HG03354 (cell line): ENCODE results near the gene ATRNL1.
"Not testable (repeated sequence)": the region's sequence is repeated elsewhere in the genome, so short reads cannot be mapped to it uniquely, and the experiment has no call there.

Experiments used
- ATAC-seq: cut with Tn5 transposase; IDR thresholded peaks from one replicate; pipeline ENCODE4 v1.9.1; 2021; ENCODE audit warnings: mild to moderate bottlenecking; ENCODE audit not compliant: unreplicated experiment, poor library complexity, severe bottlenecking

ATRNL1 gene

GRCh38 chr10:115402699-115403098 lies 309.5 kb downstream of the ATRNL1 start:
- no peak for ATAC-seq

DNA sequence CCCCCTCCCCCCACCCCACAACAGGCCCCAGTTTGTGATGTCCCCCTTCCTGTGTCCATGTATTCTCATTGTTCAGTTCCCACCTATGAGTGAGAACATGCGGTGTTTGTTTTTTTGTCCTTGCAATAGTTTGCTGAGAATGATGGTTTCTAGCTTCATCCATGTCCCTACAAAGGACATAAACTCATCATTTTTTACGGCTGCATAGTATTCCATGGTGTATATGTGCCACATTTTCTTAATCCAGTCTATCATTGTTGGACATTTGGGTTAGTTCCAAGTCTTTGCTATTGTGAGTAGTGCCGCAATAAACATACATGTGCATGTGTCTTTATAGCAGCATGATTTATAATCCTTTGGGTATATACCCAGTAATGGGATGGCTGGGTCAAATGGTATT lies 312.7 kb downstream of the ATRNL1 start:
- ATAC-seq, result not testable (repeated sequence)

GRCh38 chr10:115409347-115409746 lies 316.2 kb downstream of the ATRNL1 start:
- ATAC-seq, result no peak

DNA sequence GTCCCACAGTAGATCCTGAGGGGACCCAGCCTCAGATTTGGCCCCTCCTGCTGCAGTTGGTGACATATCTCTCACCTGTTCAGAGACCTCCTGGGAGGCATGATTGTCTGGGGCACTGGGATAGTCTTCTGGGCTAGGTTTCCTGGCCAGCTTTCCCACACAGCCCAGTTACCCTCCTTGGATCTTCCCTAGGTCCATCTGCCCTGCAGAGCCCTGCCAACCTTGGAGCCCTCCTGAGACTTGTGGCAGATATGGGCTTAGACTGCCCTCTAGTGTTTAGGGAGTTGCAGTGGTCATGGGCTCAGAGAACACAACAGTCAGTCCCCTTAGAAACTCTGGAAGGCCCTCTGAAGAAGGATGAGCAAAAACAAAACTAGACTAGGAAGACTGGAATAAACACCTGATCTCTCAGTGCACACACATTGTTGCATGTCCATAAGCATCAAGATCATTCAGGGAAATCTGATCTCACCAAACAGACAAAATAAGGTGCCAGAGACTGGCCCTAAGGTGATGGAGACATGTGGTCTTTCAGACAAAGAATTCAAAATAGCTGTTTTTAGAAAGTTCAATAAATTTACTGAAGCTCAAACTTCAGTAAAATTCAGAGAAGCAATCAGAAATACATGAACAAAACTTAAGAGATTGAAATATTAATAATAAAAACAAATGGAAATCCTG lies 324.6 kb downstream of the ATRNL1 start:
- peak; percentile 91 for ATAC-seq

DNA sequence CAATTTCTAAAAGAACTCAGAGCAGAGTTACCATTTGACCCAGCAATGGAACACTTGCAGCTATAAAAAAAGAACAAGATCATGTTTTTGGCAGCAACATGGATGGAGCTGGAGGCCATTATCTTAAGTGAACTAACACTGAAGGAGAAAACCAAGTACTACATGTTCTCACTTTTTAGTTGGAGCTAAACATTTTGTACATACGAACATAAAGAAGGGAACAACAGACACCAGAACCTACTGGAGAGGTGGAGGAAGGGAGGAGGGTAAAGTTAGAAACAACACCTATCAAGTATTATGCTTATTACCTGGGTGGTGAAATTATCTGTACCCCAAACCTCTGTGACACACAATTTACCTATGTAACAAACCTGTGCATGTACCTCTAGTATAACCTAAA lies 329.5 kb downstream of the ATRNL1 start:
- no peak for ATAC-seq

DNA sequence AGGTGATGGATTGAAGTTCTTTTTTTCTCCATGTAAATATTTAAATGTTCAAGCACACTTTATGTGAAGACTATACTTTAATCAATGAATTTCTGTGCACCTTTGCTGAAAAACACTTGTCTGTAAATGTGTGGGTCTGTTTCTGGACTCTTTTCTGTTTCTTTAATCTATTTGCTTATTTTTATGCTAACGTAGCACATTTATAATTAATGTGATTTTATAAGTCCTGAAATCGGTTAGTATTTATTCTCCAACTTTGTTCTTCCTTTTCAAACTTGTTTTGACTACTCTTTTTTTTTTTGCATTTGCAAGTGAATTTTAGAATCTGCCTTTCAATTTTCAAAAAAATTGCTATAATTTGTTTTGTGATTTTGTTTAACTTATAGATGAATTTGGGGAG lies 334.4 kb downstream of the ATRNL1 start:
- ATAC-seq, result no peak

DNA sequence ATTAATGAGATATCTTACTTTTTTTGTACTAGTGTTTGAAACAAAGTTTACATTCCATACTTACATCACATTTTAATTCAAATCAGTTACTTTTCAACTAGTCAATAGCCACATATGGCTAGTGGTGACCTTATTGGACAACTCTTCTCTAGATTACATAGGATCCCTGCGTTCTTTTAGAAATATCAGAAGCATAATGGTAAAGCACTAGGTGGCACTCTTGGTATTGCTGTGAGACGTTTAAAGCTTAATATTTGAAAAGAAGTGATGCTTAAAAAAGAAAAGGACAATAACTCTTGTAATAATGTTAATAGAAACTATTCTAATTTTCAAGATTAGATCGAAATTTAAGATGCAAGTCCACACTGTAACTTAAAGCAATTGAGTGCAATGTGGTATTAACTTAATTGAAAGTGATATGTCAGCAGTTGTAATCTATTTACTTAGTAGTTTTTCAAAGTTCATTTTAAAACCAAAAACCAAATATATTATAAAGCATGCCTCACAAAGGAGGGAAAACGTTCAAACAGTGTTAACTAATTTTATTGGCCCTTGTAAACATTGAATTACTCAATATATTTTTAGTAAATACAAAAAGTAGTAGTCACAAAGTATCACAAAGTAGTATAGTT lies 339.1 kb downstream of the ATRNL1 start:
- no peak for ATAC-seq

- ATAC-seq, result no peak
Measured at GRCh38 chr10:115436999-115437398, 343.8 kb downstream of the ATRNL1 start.

GRCh38 chr10:115441907-115442545 lies 348.9 kb downstream of the ATRNL1 start:
- no peak for ATAC-seq

DNA sequence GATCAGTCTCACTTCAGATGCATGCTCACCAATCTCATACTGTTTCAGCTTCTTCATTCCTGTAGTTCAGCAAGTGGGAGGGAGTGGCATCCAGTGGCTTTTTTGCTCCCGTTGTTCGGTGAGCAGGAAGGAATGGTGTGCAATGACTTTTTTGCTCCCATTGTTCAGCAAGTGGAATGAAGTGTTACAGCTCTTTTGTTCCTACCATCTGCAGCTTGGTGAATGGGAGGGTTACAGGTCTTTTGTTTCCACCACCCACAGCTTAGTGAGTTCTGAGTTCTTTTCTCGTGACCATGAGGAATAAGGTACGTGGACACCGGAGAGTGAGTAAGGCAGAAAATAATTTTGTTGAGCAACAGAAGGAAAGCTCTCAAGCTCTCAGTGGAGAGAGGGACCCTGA lies 363.6 kb downstream of the ATRNL1 start:
- ATAC-seq, result no peak

DNA sequence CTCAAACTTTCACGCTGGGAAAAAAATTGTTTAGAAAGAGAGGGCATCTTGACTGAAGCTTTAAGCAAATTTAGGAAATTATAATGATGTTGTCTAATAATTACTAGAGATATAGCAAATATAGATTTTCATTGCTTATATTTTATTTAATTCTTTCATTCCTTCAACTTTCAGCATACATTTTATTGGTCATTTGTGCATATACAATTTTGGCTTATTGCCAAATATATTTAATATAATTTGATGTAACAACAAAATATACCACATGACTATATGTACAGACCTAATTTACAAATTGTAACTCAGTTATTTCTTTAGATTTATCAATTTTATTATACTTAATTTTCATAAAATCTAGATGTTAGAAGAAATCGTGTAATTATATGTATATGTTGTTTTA lies 390.1 kb downstream of the ATRNL1 start:
- no peak for ATAC-seq

DNA sequence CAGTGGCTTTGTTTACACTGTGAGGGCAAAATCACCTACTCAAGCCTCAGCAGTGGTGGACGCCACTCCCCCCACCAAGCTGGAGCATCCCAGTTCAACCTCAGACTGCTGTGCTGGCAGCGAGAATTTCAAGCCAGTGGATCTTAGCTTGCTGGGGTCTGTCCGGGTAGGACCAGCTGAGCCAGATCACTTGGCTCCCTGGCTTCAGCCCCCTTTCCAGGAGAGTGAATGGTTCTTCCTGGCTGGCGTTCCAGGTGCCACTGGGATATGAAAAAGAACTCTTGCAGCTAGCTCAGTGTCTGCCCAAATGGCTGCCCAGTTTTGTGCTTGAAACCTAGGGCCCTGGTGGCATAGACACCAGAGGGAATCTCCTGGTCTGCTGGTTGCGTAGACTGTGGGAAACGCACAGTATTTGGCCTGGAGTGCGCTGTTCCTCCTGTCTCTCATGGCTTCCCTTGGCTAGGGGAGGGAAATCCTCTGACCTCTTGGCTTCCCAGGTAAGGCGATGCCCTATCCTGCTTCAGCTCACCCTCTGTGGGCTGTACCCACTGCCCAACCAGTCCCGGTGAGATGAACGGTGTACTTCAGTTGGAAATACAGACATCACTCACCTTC lies 398.5 kb downstream of the ATRNL1 start:
- ATAC-seq, result no peak

- ATAC-seq, result no peak
Measured at GRCh38 chr10:115503546-115503945, 410.4 kb downstream of the ATRNL1 start.

DNA sequence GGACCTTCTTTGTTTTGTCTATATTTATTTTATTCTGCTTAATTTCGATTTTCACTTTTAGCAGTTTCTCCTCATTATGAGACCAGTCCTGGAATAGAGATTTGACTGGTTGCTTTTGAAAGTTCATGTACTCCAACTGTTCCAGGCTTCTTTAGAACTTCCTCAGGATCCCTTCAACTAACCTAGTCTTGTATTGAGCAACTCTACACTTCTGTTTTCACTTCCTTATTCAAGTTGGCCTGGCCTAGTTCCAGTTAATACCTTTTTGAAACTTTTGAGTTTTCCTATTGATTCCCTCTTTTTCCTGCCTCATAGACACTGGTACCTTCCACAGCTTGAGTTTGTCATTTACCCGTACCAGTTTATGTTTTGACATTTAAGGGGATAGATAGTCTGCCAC lies 421.7 kb downstream of the ATRNL1 start:
- ATAC-seq, result no peak

DNA sequence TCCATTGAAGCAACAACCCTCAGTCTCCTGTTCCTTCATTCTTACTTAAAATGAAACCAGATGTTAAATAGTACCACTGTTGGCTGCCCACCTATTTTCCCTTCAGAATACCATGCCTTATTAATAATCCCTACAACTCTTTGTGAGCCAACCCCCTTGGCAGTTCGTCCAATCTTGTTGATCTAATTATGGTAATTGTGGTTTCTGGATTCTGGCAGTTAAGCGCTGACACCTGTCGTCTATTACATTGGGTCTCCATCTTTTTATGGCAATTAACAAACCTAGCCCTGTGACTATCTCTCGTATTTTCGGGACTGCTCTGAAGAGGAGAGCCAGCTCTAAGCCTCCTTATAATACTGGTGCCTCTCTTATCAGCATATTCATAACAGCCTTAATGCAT lies 432.0 kb downstream of the ATRNL1 start:
- no peak for ATAC-seq

GRCh38 chr10:115527682-115528081 lies 434.5 kb downstream of the ATRNL1 start:
- not testable (repeated sequence) for ATAC-seq

GRCh38 chr10:115536401-115536800 lies 443.2 kb downstream of the ATRNL1 start:
- ATAC-seq, result not testable (repeated sequence)

GRCh38 chr10:115539142-115539762 lies 446.1 kb downstream of the ATRNL1 start:
- no peak for ATAC-seq

- ATAC-seq, result no peak
Measured at GRCh38 chr10:115555887-115556402, 462.8 kb downstream of the ATRNL1 start.

DNA sequence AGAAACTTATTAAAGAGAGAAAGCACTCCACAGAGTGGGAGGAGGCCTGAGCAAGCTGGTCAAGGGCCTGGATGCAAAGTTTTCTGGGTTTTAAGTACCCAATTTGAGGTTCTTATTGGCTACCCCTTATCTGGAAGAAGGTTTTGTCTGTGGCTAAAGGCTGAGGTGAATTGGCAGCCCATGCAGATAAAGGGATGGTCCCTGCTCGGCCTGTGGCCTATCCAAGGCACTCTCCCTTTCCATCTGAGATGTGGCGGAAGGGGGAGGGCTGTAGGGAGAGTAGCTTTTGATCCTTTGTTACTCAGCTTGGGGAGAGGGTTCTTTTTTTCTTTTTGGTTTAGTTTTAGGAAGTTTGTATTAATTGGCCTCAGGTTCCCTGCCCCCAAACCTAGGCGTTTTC lies 465.1 kb downstream of the ATRNL1 start:
- ATAC-seq, result no peak
